ENCODE measurements around the gene SLC8B1.

DNA sequence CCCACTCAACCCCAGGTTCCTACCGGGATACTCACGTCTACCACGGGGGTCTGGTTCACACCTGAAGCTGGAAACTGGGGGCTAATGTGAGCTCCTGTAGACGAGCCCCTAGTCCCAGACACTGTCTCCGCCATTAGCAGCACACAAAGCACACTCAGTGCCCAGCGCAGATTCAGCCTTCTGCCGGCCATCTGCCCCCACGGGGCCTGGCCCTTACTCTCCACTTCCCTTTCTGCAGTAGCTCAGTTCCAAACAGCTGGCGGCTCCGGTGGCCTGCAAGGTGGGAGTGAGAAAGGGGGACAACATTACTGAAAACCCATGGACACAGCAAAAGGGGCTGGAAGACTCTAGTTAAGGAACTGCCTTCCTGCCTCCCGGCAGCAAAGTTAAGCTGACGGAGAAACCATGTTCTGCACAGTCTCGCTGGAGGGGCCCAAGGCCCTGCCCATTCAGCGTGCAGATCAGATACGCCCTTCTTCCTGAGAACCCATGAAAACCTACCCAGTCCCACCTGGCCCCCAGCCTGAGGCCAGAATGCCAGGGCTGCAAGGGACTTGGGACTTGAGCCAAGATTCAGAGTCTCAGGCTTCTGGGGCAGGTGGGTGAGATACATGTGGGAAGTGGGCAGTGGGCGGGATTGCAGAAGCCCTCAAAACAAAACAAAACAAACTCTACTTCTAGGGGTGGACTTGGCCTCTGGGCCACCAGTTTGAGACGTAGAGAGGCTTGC is 2.1 kb downstream of the SLC8B1 start:
- TF ChIP-seq, protein P1, sequence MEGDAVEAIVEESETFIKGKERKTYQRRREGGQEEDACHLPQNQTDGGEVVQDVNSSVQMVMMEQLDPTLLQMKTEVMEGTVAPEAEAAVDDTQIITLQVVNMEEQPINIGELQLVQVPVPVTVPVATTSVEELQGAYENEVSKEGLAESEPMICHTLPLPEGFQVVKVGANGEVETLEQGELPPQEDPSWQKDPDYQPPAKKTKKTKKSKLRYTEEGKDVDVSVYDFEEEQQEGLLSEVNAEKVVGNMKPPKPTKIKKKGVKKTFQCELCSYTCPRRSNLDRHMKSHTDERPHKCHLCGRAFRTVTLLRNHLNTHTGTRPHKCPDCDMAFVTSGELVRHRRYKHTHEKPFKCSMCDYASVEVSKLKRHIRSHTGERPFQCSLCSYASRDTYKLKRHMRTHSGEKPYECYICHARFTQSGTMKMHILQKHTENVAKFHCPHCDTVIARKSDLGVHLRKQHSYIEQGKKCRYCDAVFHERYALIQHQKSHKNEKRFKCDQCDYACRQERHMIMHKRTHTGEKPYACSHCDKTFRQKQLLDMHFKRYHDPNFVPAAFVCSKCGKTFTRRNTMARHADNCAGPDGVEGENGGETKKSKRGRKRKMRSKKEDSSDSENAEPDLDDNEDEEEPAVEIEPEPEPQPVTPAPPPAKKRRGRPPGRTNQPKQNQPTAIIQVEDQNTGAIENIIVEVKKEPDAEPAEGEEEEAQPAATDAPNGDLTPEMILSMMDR (IDR thresholded peaks at IDR 0.05) = no peak
- TF ChIP-seq POLR2A (IDR thresholded peaks at IDR 0.05) = no peak

Data from right lobe of liver (tissue), 4 donors.